Left colon (tissue), 2 donors: Measurements from ENCODE around the gene NTN5. TPM values are rescaled to one million over a fixed set of nuclear protein-coding genes. Genes with fewer than 3 reads are reported as not detected.
A peak's percentile ranks its signal among the peaks of the same experiment; 100 is the strongest.
"Not testable (repeated sequence)": the region's sequence is repeated elsewhere in the genome, so short reads cannot be mapped to it uniquely, and the experiment has no call there.

Source experiments
- ATAC-seq: fragments of 200-7000 bp; cut with Tn5 transposase; one replicate; pipeline ENCODE4 v1.9.1; 2020; ENCODE audit warnings: mild to moderate bottlenecking, moderate library complexity
- DNase-seq, 2 donors: peaks; one replicate each; pipeline ENCODE4 v3.0.0-alpha.2; 2020
- intact Hi-C, 2 donors: fragments of 100-400 bp; cut with DNase I in 1 of 2; cut with micrococcal nuclease in 1 of 2; formaldehyde crosslinking; loops; one replicate each; pipeline versions ENCODE4 v1.11.2 to v1.14.0; 2022; cut with DNase I, micrococcal nuclease
- total RNA-seq, 2 donors: library from RNA; stranded (reverse); fragmentation: NEBNext Ultra II Directional; extraction: Animal tissue kit (Norgen Biotek cat#: 25700); gene quantifications; one replicate each; pipeline ENCODE4 v1.2.1, GENCODE V29; 2021
- donor health status: DM: no; HTN: no; CAD: no.
- donor health status: DM: yes; HTN: yes; CAD: no.

The NTN5 gene
- total RNA-seq, 2 donors from 2014 or later, result 0.49 to 0.53 TPM

- intact Hi-C loops, result no loop called here
- no peak for DNase-seq
- ATAC-seq, result no peak
Observed at GRCh38 chr19:48674216-48674809, 1.5 kb upstream of the NTN5 start.

- DNase-seq (no peak), ATAC-seq (no peak)
- intact Hi-C loops, result no loop called here
Observed at GRCh38 chr19:48673436-48674100, 751 bp upstream of the NTN5 start.

GRCh38 chr19:48671446-48671995, 1.3 kb downstream of the NTN5 start:
- DNase-seq, result no peak
- intact Hi-C loops, result no loop called here

GRCh38 chr19:48670699-48671445, 1.9 kb downstream of the NTN5 start:
- no peak for DNase-seq
- ATAC-seq, result no peak
- intact Hi-C loops, result no loop called here

More at GRCh38 chr19:48671446-48671995, 1.3 kb downstream of the NTN5 start:
- no peak for ATAC-seq

GRCh38 chr19:48669903-48670668, 2.7 kb downstream of the NTN5 start:
- intact Hi-C loops, result no loop called here
- DNase-seq, result no peak
- ATAC-seq, result no peak

GRCh38 chr19:48668761-48669160, 4.1 kb downstream of the NTN5 start:
- no peak for ATAC-seq
- no peak for DNase-seq
- intact Hi-C loops, result no loop called here

GRCh38 chr19:48668332-48668731, 4.5 kb downstream of the NTN5 start:
- DNase-seq (no peak), ATAC-seq (no peak)
- intact Hi-C loops, result no loop called here

- intact Hi-C loops, result no loop called here
- no peak for DNase-seq
- peak; percentile 16 for ATAC-seq
Observed at GRCh38 chr19:48665786-48666185, 7.0 kb downstream of the NTN5 start.

GRCh38 chr19:48664476-48664875, 8.3 kb downstream of the NTN5 start:
- DNase-seq (no peak), ATAC-seq (no peak)
- intact Hi-C loops, result no loop called here

- ATAC-seq (no peak), DNase-seq (no peak)
- intact Hi-C loops, result no loop called here
Observed at GRCh38 chr19:48663667-48664066, 9.2 kb downstream of the NTN5 start.

GRCh38 chr19:48661711-48662090, 11.1 kb downstream of the NTN5 start:
- intact Hi-C loops, result no loop called here
- no peak for DNase-seq
- ATAC-seq, result no peak

- DNase-seq (peak; percentile 84 to 85), ATAC-seq (peak; percentile 70)
- intact Hi-C loops, result no loop called here
Observed at GRCh38 chr19:48660852-48661710, 11.7 kb downstream of the NTN5 start.

- intact Hi-C loops, result loop anchor here in 1 of 2 donors (10.0 kb wide), 1 partner anchor 185 kb away; no protein-coding TSS in a partner anchor
- ATAC-seq (no peak), DNase-seq (no peak)
Observed at GRCh38 chr19:48659768-48660167, 13.0 kb downstream of the NTN5 start.

- DNase-seq, result no peak
- intact Hi-C loops, result loop anchor here in 1 of 2 donors (10.0 kb wide), 1 partner anchor 186 kb away; no protein-coding TSS in a partner anchor
- no peak for ATAC-seq
Observed at GRCh38 chr19:48658483-48658882, 14.3 kb downstream of the NTN5 start.

GRCh38 chr19:48657828-48658227, 15.0 kb downstream of the NTN5 start:
- DNase-seq, result not testable (repeated sequence)
- ATAC-seq, result peak; percentile 78
- intact Hi-C loops, result loop anchor here in 1 of 2 donors (10.0 kb wide), 1 partner anchor 187 kb away; no protein-coding TSS in a partner anchor

- peak; percentile 47 for ATAC-seq
- intact Hi-C loops, result loop anchor here in 1 of 2 donors (10.0 kb wide), 1 partner anchor 188 kb away; no protein-coding TSS in a partner anchor
- no peak for DNase-seq
Observed at GRCh38 chr19:48656840-48657474, 15.9 kb downstream of the NTN5 start.

GRCh38 chr19:48654299-48655059, 18.3 kb downstream of the NTN5 start:
- DNase-seq, result no peak
- intact Hi-C loops, result loop anchor here in 1 of 2 donors (10.0 kb wide), 1 partner anchor 190 kb away; no protein-coding TSS in a partner anchor
- ATAC-seq, result no peak
